ENCODE results near the gene CIAO2B.

The CIAO2B gene

DNA sequence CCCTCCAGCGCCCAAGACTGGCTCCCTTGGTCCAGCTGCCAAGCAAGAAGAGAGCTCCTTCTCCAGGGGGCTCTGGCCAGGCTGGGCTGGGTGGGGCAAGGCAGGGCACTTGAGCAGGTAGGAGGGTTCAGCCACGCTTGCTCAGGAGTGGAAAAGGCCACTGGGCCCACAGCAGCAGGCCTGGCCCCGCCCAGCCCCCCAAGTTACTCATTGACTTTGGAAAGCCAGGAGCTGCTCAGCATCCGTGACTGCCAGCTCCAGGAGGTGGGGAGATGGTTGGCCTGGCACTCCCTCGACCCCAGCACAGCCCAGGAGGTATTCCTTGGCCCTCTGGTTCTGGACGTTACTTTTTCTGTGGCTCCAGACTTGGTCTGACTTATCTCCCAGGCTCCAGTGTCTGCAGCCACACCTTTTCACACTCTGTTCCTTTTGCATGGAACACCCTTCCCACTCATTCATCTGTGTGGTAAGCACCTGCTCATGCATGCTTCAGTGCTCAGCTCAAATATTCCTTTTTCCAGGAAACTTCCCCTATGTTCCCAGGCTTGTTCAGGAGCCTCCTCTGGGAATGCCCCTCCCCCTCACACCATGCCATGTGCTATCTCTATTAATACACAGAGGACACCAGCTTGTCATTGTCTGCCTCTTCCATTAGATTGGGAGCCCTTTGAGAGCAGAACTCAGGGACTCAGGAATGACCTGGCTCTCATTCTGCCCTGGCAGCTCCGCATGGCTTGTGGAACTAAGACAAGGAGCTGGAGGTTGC is 15.2 kb downstream of the CIAO2B start, which contains the start of gene CDH16 (continued):
- TF ChIP-seq POU6F1 (CRISPR knock-in tag; IDR thresholded peaks at IDR 0.05; ENCODE audit: borderline replicate concordance, low read depth): no peak

GRCh38 chr16:66918355-66918754 is 15.8 kb downstream of the CIAO2B start:
- ATAC-seq: no peak
- TF ChIP-seq PPARA (CRISPR knock-in tag; IDR thresholded peaks at IDR 0.05; ENCODE audit: borderline replicate concordance) (no peak), ESRRG (CRISPR knock-in tag; IDR thresholded peaks at IDR 0.05) (no peak), ZNF565 (CRISPR knock-in tag; conservative IDR thresholded peaks at IDR 0.05; ENCODE audit: low read depth) (no peak), ARNTL (CRISPR knock-in tag; IDR thresholded peaks at IDR 0.05; ENCODE audit: borderline replicate concordance, low read depth) (no peak), BACH2 (CRISPR knock-in tag; IDR thresholded peaks at IDR 0.05; ENCODE audit: borderline replicate concordance) (no peak), OSR1 (CRISPR knock-in tag; IDR thresholded peaks at IDR 0.05) (no peak), ZNF8 (CRISPR knock-in tag; IDR thresholded peaks at IDR 0.05) (no peak), TOX (CRISPR knock-in tag; IDR thresholded peaks at IDR 0.05; ENCODE audit: borderline replicate concordance) (no peak), CREB5 (CRISPR knock-in tag; IDR thresholded peaks at IDR 0.05; ENCODE audit: low read depth) (no peak), CSRNP3 (CRISPR knock-in tag; IDR thresholded peaks at IDR 0.05) (no peak)
- TF ChIP-seq, protein P1, sequence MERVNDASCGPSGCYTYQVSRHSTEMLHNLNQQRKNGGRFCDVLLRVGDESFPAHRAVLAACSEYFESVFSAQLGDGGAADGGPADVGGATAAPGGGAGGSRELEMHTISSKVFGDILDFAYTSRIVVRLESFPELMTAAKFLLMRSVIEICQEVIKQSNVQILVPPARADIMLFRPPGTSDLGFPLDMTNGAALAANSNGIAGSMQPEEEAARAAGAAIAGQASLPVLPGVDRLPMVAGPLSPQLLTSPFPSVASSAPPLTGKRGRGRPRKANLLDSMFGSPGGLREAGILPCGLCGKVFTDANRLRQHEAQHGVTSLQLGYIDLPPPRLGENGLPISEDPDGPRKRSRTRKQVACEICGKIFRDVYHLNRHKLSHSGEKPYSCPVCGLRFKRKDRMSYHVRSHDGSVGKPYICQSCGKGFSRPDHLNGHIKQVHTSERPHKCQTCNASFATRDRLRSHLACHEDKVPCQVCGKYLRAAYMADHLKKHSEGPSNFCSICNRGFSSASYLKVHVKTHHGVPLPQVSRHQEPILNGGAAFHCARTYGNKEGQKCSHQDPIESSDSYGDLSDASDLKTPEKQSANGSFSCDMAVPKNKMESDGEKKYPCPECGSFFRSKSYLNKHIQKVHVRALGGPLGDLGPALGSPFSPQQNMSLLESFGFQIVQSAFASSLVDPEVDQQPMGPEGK (CRISPR knock-in tag; IDR thresholded peaks at IDR 0.05; ENCODE audit: borderline replicate concordance): no peak
- TF ChIP-seq, protein P2, sequence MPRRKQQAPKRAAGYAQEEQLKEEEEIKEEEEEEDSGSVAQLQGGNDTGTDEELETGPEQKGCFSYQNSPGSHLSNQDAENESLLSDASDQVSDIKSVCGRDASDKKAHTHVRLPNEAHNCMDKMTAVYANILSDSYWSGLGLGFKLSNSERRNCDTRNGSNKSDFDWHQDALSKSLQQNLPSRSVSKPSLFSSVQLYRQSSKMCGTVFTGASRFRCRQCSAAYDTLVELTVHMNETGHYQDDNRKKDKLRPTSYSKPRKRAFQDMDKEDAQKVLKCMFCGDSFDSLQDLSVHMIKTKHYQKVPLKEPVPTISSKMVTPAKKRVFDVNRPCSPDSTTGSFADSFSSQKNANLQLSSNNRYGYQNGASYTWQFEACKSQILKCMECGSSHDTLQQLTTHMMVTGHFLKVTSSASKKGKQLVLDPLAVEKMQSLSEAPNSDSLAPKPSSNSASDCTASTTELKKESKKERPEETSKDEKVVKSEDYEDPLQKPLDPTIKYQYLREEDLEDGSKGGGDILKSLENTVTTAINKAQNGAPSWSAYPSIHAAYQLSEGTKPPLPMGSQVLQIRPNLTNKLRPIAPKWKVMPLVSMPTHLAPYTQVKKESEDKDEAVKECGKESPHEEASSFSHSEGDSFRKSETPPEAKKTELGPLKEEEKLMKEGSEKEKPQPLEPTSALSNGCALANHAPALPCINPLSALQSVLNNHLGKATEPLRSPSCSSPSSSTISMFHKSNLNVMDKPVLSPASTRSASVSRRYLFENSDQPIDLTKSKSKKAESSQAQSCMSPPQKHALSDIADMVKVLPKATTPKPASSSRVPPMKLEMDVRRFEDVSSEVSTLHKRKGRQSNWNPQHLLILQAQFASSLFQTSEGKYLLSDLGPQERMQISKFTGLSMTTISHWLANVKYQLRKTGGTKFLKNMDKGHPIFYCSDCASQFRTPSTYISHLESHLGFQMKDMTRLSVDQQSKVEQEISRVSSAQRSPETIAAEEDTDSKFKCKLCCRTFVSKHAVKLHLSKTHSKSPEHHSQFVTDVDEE (CRISPR knock-in tag; IDR thresholded peaks at IDR 0.05): no peak

GRCh38 chr16:66917741-66918140 is 16.5 kb downstream of the CIAO2B start:
- ATAC-seq: no peak
- TF ChIP-seq OSR1 (CRISPR knock-in tag; IDR thresholded peaks at IDR 0.05) (no peak), PPARA (CRISPR knock-in tag; IDR thresholded peaks at IDR 0.05; ENCODE audit: borderline replicate concordance) (no peak), ZNF8 (CRISPR knock-in tag; IDR thresholded peaks at IDR 0.05) (no peak), TCF4 (CRISPR knock-in tag; IDR thresholded peaks at IDR 0.05; ENCODE audit: borderline replicate concordance) (no peak), ESRRG (CRISPR knock-in tag; IDR thresholded peaks at IDR 0.05) (no peak), CREB5 (CRISPR knock-in tag; IDR thresholded peaks at IDR 0.05; ENCODE audit: low read depth) (no peak), SNAI2 (CRISPR knock-in tag; IDR thresholded peaks at IDR 0.05) (no peak), TOX (CRISPR knock-in tag; IDR thresholded peaks at IDR 0.05; ENCODE audit: borderline replicate concordance) (no peak), ZNF70 (CRISPR knock-in tag; IDR thresholded peaks at IDR 0.05) (no peak), ZFP3 (CRISPR knock-in tag; IDR thresholded peaks at IDR 0.05) (no peak), GLIS3 (CRISPR knock-in tag; IDR thresholded peaks at IDR 0.05) (no peak), RARB (CRISPR knock-in tag; IDR thresholded peaks at IDR 0.05) (no peak), ZFP30 (CRISPR knock-in tag; IDR thresholded peaks at IDR 0.05) (no peak), CSDC2 (CRISPR knock-in tag; IDR thresholded peaks at IDR 0.05) (no peak), BACH2 (CRISPR knock-in tag; IDR thresholded peaks at IDR 0.05; ENCODE audit: borderline replicate concordance) (no peak)
- TF ChIP-seq, protein P2 (CRISPR knock-in tag; IDR thresholded peaks at IDR 0.05): no peak
- TF ChIP-seq, protein P1 (CRISPR knock-in tag; IDR thresholded peaks at IDR 0.05; ENCODE audit: borderline replicate concordance): no peak
